NB4 (cell line): Measurements from ENCODE around the gene STRIP1.

Source experiments
- DNase-seq: peaks from one replicate; pipeline ENCODE4 v3.0.0; 2010; ENCODE audit warnings: low read depth
- H3K4me3 ChIP-seq: one replicate; pipeline ENCODE4 v1.5.1; 2011; ENCODE audit warnings: mild to moderate bottlenecking, low read depth, low read length, moderate library complexity
- MAX ChIP-seq: IDR thresholded peaks from 2 replicates; pipeline ENCODE4 v1.6.1; 2011; ENCODE audit warnings: low read depth, low read length
- MYC ChIP-seq: IDR thresholded peaks from 2 replicates; pipeline ENCODE4 v1.6.1; 2011; ENCODE audit warnings: low read depth, low read length
- POLR2A ChIP-seq: IDR thresholded peaks from 2 replicates; pipeline ENCODE4 v1.6.1; 2011; ENCODE audit warnings: mild to moderate bottlenecking; ENCODE audit not compliant: insufficient read length; ENCODE audit errors: extremely low read depth
- TF ChIP-seq, protein P1 (sequence below): IDR thresholded peaks from one replicate; pipeline ENCODE4 v1.5.1; 2012; ENCODE audit warnings: low read depth, low read length

Gene STRIP1, protein sequence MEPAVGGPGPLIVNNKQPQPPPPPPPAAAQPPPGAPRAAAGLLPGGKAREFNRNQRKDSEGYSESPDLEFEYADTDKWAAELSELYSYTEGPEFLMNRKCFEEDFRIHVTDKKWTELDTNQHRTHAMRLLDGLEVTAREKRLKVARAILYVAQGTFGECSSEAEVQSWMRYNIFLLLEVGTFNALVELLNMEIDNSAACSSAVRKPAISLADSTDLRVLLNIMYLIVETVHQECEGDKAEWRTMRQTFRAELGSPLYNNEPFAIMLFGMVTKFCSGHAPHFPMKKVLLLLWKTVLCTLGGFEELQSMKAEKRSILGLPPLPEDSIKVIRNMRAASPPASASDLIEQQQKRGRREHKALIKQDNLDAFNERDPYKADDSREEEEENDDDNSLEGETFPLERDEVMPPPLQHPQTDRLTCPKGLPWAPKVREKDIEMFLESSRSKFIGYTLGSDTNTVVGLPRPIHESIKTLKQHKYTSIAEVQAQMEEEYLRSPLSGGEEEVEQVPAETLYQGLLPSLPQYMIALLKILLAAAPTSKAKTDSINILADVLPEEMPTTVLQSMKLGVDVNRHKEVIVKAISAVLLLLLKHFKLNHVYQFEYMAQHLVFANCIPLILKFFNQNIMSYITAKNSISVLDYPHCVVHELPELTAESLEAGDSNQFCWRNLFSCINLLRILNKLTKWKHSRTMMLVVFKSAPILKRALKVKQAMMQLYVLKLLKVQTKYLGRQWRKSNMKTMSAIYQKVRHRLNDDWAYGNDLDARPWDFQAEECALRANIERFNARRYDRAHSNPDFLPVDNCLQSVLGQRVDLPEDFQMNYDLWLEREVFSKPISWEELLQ

GRCh38 chr1:110034451-110035235 lies at the start of gene STRIP1:
Gene STRIP1 (plus strand): TSS chr1:110034624. CDS start chr1:110034638, 14 bp downstream.
- peak; percentile 79 for TF ChIP-seq MAX
- peak; percentile 95 for TF ChIP-seq MYC
- TF ChIP-seq, protein P1, sequence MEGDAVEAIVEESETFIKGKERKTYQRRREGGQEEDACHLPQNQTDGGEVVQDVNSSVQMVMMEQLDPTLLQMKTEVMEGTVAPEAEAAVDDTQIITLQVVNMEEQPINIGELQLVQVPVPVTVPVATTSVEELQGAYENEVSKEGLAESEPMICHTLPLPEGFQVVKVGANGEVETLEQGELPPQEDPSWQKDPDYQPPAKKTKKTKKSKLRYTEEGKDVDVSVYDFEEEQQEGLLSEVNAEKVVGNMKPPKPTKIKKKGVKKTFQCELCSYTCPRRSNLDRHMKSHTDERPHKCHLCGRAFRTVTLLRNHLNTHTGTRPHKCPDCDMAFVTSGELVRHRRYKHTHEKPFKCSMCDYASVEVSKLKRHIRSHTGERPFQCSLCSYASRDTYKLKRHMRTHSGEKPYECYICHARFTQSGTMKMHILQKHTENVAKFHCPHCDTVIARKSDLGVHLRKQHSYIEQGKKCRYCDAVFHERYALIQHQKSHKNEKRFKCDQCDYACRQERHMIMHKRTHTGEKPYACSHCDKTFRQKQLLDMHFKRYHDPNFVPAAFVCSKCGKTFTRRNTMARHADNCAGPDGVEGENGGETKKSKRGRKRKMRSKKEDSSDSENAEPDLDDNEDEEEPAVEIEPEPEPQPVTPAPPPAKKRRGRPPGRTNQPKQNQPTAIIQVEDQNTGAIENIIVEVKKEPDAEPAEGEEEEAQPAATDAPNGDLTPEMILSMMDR = no peak
- TF ChIP-seq POLR2A = peak; percentile 71
- peak; percentile 97 for DNase-seq

DNA sequence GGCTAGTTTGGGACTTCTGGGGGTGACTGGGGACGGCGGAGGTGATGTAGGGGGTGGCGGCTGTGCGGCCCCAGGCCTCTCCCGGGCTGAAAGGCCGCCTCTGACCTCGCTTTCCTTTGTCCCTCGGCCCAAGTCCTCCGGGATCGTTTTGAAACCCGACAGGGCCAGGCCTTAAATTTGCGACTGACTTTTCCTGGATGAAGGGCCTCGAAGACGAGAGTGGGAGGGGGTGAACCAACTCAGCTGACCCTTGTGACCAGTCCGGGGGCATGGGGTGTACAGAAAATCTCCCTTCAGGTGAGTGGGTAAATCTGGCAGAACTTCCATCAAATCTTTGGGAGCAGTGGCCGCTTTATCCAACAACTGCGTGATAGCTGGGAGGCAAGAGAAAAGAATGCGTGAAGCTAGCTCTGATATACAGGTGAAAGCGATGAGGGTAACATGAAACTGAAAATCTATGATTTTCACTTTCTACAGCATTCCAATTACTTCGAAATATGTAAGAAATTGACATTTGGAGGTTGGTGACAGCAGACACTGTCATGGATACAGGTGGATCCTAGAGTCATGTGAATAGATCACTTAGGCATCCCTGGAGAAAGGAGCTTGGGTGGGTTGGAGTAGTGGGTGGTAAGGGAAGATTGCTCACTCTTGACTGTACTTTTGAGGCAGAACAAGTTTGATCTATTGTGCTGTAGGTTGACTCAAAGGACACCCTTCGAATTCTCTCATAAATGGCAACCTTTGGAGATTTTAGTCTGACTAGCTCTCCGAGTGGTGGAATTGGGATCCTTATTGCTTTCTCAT lies 49.0 kb upstream of the STRIP1 start:
- DNase-seq = no peak
- H3K4me3 ChIP-seq = peak overlapping the region; percentile 83
- TF ChIP-seq MAX (no peak), POLR2A (no peak), MYC (no peak)
- TF ChIP-seq, protein P1 = no peak

More at GRCh38 chr1:110034451-110035235, at the start of gene STRIP1:
- H3K4me3 ChIP-seq = peak within 1 kb of the TSS; percentile 92

DNA sequence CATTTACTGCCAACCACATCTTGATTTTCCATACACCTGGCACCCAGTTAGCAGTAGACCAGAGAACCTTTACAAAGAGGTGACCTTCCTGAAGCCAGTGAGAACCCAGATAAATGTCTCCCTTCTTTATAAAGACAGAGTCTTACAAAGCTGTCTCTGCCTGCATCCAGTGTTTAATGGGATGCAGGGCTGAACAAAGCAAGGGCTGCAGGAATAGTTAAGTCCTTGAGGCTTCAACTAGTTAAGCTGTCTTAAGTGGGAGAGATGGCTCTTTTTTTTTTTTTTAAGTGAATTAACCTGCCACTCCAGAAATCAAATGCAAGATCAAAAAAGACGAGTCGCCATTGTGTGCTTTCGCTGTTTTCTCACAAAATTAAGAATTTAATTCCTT lies 48.4 kb upstream of the STRIP1 start:
- no peak for DNase-seq
- H3K4me3 ChIP-seq = peak overlapping the region; percentile 83
- TF ChIP-seq POLR2A (no peak), MYC (no peak), MAX (no peak)
- TF ChIP-seq, protein P1 = no peak

DNA sequence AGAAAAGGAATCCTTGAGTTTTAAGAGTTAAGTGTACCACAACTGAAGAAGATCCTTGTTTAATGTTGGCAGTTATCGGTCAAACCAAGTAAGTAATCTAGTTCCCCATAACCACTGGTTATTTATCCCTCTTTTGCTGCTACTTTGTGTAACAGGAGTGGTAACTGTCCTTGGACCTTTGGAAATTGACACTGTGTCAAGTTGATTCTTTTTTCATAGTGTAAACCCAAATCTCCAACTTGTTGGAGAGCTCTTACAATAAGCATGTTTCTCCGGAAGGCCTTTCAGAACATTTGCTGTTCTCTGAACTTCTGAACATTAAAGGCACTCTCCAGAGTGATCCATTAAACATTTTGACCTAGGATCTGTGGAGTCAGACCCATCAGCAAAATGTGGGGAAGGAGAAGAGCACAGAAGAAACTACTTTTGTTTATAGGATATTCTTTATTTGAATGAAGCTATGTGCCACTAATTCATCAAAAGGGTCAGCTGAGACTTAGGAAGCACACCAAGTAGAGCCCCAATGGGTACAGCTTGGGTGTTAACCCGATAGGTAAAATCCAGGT lies 46.0 kb upstream of the STRIP1 start:
- no peak for DNase-seq
- no peak for TF ChIP-seq MYC
- TF ChIP-seq POLR2A = no peak
- no peak for TF ChIP-seq MAX
- TF ChIP-seq, protein P1 = no peak
- no peak overlapping the region for H3K4me3 ChIP-seq
